Gastrocnemius medialis (tissue), 4 donors: ENCODE measurements around the gene THOC6. TPM values are rescaled to one million over a fixed set of nuclear protein-coding genes. Genes with fewer than 3 reads are reported as not detected.
"Not testable (repeated sequence)": the region's sequence is repeated elsewhere in the genome, so short reads cannot be mapped to it uniquely, and the experiment has no call there.

Source experiments
- ATAC-seq, 2 donors: fragments of 150-250 bp; one replicate each; pipeline ENCODE4 v1.9.1; 2016
- DNase-seq, 2 donors: peaks; one replicate each; pipeline ENCODE4 v3.0.0-alpha.2; 2019
- H3K27ac ChIP-seq, 4 donors: fragments of 200-600 bp; sonication (generic); 1 replicate in 1 of 4; 2 replicates in 3 of 4; pipeline ENCODE4 v1.5.1; 2016 to 2018; ENCODE audit warnings: mild to moderate bottlenecking in 2 of 4, moderate library complexity in 1 of 4
- H3K27me3 ChIP-seq, 3 donors: fragments of 200-600 bp; sonication (generic) in 2 of 3; 1 replicate in 1 of 3; 2 replicates in 2 of 3; pipeline versions ENCODE4 v1.5.1 to v1.6.0; 2016 to 2019; ENCODE audit warnings: mild to moderate bottlenecking in 1 of 3, moderate library complexity in 1 of 3
- H3K36me3 ChIP-seq, 2 donors: fragments of 200-600 bp; sonication (generic) in 1 of 2; one replicate each; pipeline ENCODE4 v1.5.1; 2017 to 2018
- H3K4me1 ChIP-seq, 2 donors: fragments of 200-600 bp; sonication (generic) in 1 of 2; one replicate each; pipeline ENCODE4 v1.5.1; 2016 to 2017; ENCODE audit warnings: mild to moderate bottlenecking in 2 of 2
- H3K4me3 ChIP-seq, 4 donors: fragments of 200-600 bp; sonication (generic) in 3 of 4; 1 replicate in 1 of 4; 2 replicates in 3 of 4; pipeline ENCODE4 v1.5.1; 2016 to 2019; ENCODE audit warnings: mild to moderate bottlenecking in 2 of 4
- H3K9me3 ChIP-seq, 3 donors: fragments of 200-600 bp; sonication (generic) in 2 of 3; 1 replicate in 1 of 3; 2 replicates in 2 of 3; pipeline ENCODE4 v1.5.1; 2016 to 2019
- POLR2A ChIP-seq, 2 donors: fragments of 450-650 bp; IDR thresholded peaks; one replicate each; pipeline ENCODE4 v1.6.1; 2017; ENCODE audit warnings: antibody characterized with exemption in 2 of 2, mild to moderate bottlenecking in 2 of 2, moderate library complexity in 2 of 2
- in situ Hi-C, 4 donors: fragments of 200-750 bp; cut with MboI; loops; one replicate each; pipeline versions ENCODE4 v1.15.0 to v1.8.0; 2017; ENCODE audit warnings: low sequenced_read_pairs in 4 of 4
- intact Hi-C: fragments of 100-400 bp; cut with DNase I; formaldehyde crosslinking; loops from one replicate; pipeline ENCODE4 v1.15.1; 2023; ENCODE audit warnings: low total_unique reads
- total RNA-seq, 4 donors: library from RNA; depleted of rRNA; stranded (reverse); fragments of >200 nt; gene quantifications; one replicate each; pipeline versions ENCODE4 v1.1.0 to v1.2.3, GENCODE V29; 2016
- TF ChIP-seq, protein P1 (sequence below), 5 experiments: fragments of 450-650 bp in 3 of 5; fragments of 200-600 bp in 2 of 5; sonication (generic) in 2 of 5; IDR thresholded peaks in 4 of 5; conservative IDR thresholded peaks in 1 of 5; 1 replicate in 4 of 5; 2 replicates in 1 of 5; pipeline ENCODE4 v1.5.1; 2016 to 2019; ENCODE audit warnings: antibody characterized with exemption in 5 of 5, mild to moderate bottlenecking in 3 of 5, moderate library complexity in 3 of 5

The THOC6 gene
- total RNA-seq, 4 donors from 2014 or later: 15.0 to 31.1 (median 21.5) TPM

DNA sequence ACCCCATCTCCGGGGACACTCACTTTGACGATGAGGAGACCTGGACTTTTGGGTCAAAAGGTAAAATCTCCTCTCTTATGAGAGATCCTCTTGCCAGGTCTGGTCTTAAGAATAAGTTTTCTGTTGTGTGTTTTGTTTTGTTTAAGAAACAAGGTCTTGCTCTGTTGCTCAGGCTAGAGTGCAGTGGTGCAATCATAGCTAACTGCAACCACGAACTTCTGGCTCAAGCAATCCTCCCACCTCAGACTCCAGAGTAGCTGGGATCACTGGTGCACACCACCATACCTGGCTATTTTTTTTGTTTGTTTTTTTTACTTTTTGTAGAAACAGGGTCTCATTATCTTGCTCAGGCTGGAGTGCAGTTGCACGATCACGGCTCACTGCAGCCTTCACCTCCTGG lies 26.7 kb downstream of the THOC6 start:
- ATAC-seq (no peak), DNase-seq (no peak)
- peaks cover 41 to 42% (median 42%) of the 10 kb centered on the region in 3 donors for H3K27me3 ChIP-seq
- intact Hi-C loops (no loop called here), in situ Hi-C loops (no loop called here)
- H3K27ac ChIP-seq: no peak overlapping the region
- no peak overlapping the region for H3K4me3 ChIP-seq
- peaks cover 0 to 11% of the 10 kb centered on the region in 2 donors for H3K4me1 ChIP-seq
- TF ChIP-seq POLR2A (IDR thresholded peaks at IDR 0.05): no peak
- TF ChIP-seq, protein P1, sequence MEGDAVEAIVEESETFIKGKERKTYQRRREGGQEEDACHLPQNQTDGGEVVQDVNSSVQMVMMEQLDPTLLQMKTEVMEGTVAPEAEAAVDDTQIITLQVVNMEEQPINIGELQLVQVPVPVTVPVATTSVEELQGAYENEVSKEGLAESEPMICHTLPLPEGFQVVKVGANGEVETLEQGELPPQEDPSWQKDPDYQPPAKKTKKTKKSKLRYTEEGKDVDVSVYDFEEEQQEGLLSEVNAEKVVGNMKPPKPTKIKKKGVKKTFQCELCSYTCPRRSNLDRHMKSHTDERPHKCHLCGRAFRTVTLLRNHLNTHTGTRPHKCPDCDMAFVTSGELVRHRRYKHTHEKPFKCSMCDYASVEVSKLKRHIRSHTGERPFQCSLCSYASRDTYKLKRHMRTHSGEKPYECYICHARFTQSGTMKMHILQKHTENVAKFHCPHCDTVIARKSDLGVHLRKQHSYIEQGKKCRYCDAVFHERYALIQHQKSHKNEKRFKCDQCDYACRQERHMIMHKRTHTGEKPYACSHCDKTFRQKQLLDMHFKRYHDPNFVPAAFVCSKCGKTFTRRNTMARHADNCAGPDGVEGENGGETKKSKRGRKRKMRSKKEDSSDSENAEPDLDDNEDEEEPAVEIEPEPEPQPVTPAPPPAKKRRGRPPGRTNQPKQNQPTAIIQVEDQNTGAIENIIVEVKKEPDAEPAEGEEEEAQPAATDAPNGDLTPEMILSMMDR (IDR thresholded peaks at IDR 0.05 in 4 of 5, conservative IDR thresholded peaks at IDR 0.05 in 1 of 5): no peak
- H3K36me3 ChIP-seq: no peaks in the 10 kb centered on the region
- no peaks in the 10 kb centered on the region for H3K9me3 ChIP-seq

DNA sequence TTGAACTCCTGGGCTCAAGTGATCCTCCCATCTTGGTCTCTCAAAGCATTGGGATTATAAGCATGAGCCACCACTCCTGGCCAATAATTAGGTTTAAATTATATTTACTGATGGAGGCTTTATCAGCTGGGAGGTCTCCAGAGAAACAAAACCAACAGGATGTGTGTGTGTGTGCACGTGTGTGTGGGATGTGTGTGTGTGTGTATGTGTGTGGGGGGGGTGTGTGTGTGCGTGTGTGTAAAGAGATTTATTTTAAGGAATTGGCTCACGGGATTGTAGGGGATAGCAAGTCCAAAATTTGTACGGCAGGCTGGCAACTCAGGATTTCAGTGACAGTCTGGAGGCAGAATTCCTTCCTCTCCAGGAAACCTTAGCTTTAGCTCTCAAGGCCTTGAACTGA lies 27.2 kb downstream of the THOC6 start:
- intact Hi-C loops: no loop called here
- no peak for TF ChIP-seq POLR2A (IDR thresholded peaks at IDR 0.05)
- TF ChIP-seq, protein P1 (IDR thresholded peaks at IDR 0.05 in 4 of 5, conservative IDR thresholded peaks at IDR 0.05 in 1 of 5): no peak
- H3K27me3 ChIP-seq: peaks cover 36 to 38% (median 36%) of the 10 kb centered on the region in 3 donors
- H3K9me3 ChIP-seq: no peaks in the 10 kb centered on the region
- H3K27ac ChIP-seq: no peak overlapping the region
- no peak overlapping the region for H3K4me3 ChIP-seq
- H3K4me1 ChIP-seq: peaks cover 0 to 6% of the 10 kb centered on the region in 2 donors
- ATAC-seq (no peak), DNase-seq (no peak)
- no peaks in the 10 kb centered on the region for H3K36me3 ChIP-seq
- in situ Hi-C loops: no loop called here

DNA sequence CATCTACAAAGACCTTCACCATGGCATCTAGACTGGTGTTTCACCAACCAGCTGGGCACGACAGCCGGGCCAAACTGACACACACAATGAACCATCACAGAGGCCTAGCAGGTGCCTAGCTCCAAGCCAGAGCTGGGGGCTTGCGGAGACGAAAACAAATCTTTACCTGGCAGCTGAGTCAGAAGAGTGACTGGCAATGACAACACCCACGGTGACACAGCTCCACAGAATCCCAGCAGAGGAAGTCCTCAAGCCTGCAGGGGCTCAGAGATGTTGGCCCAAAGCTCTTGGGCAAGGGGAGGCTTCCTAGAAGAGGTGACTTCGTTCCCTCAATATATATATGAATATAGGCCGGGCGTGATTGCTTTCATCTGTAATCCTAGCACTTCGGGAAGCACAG lies 27.7 kb downstream of the THOC6 start:
- H3K27ac ChIP-seq: no peak overlapping the region
- H3K4me1 ChIP-seq: peaks cover 0 to 1% of the 10 kb centered on the region in 2 donors
- ATAC-seq (no peak), DNase-seq (no peak)
- peaks cover 31 to 34% (median 33%) of the 10 kb centered on the region in 3 donors for H3K27me3 ChIP-seq
- no peak for TF ChIP-seq POLR2A (IDR thresholded peaks at IDR 0.05)
- TF ChIP-seq, protein P1 (IDR thresholded peaks at IDR 0.05 in 4 of 5, conservative IDR thresholded peaks at IDR 0.05 in 1 of 5): no peak
- no peaks in the 10 kb centered on the region for H3K9me3 ChIP-seq
- intact Hi-C loops: no loop called here
- no peaks in the 10 kb centered on the region for H3K36me3 ChIP-seq
- in situ Hi-C loops: no loop called here
- no peak overlapping the region for H3K4me3 ChIP-seq

DNA sequence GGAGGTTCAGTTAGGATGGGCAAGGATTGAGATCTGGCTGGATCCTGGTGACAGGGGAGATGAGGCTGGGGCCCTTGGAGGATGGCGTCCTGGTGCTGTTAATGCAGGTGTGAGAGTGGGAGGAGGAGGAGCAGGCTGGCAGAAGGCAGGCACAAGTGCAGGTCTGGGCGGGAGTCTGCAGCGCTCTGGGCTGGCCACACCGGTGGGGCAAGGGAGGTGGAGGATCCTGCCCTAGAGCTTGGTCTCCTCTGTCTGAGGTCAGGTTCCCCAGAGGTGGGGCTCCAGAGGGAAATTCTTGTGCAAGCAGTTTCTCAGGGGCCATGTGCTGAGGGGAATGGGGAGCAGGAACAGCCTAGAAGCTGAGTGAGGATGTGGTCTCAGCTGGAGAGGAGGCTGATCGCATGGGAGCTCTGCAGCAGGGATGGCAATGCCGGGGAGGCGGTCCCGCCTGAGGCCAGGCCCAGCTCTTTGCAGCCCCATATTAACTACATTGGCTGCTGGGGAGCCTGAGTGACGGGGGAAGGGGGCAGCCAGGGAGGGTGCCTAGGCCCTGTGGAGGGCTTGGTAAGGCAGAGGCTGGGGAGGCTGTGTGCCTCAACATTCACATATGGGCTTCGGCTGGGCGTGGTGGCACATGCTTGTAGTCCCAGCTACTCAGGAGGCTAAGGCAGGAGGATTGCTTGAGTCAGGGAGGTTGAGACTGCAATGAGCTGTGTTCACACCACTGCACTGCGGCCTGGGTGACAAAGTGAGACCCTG lies 28.9 kb downstream of the THOC6 start:
- H3K4me1 ChIP-seq, DNase-seq, H3K36me3 ChIP-seq, H3K4me3 ChIP-seq, H3K27ac ChIP-seq, intact Hi-C loops, in situ Hi-C loops, ATAC-seq, H3K9me3 ChIP-seq: not testable (repeated sequence)
- H3K27me3 ChIP-seq: peaks cover 19 to 22% (median 22%) of the 10 kb centered on the region in 3 donors

DNA sequence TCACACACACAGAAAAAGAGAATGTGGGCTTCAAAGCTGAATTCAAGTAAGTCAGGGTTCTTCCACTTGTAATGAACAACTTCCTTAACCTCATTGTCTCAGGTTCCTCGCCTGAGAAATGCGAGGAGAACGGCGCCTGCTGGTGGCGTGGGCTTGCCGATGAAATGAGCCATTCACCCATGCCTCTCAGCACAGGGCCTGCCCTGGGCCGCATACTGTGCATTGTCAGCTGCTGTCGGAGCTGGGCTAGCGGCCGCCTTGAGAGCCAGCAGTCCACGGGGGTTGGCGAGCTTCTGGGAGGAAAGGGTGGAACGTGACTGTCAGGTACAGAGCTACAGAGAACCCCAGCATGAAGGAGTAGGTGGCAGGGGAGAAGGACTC lies 29.5 kb downstream of the THOC6 start:
- H3K27me3 ChIP-seq: peaks cover 14 to 22% (median 16%) of the 10 kb centered on the region in 3 donors

More for the DNA sequence above, 29.5 kb downstream of the THOC6 start:
- intact Hi-C loops, H3K27ac ChIP-seq, H3K4me1 ChIP-seq, H3K36me3 ChIP-seq, H3K9me3 ChIP-seq, H3K4me3 ChIP-seq, ATAC-seq, in situ Hi-C loops, DNase-seq: not testable (repeated sequence)
